ENCODE measurements around the gene EXD3.

DNA sequence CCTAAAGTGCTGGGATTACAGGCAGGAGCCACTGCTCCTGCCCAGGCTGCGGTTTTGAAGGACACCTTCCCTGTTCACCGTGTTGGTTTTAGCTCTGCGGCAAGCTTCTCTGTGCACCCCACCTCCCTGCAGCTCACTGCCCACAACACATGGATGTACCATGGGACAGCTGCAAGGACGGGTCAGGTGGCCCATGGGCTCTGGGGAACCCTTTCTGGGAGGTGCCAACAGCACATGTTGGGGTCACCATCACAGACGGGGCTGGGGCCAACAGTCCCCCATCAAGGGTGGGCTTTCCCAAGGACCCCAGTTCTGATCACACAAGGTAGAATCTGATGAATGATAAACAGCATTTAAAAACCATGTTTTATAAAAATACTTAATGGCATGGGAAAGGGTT is 7.5 kb downstream of the EXD3 start:
- TF ChIP-seq, protein P1, sequence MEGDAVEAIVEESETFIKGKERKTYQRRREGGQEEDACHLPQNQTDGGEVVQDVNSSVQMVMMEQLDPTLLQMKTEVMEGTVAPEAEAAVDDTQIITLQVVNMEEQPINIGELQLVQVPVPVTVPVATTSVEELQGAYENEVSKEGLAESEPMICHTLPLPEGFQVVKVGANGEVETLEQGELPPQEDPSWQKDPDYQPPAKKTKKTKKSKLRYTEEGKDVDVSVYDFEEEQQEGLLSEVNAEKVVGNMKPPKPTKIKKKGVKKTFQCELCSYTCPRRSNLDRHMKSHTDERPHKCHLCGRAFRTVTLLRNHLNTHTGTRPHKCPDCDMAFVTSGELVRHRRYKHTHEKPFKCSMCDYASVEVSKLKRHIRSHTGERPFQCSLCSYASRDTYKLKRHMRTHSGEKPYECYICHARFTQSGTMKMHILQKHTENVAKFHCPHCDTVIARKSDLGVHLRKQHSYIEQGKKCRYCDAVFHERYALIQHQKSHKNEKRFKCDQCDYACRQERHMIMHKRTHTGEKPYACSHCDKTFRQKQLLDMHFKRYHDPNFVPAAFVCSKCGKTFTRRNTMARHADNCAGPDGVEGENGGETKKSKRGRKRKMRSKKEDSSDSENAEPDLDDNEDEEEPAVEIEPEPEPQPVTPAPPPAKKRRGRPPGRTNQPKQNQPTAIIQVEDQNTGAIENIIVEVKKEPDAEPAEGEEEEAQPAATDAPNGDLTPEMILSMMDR (IDR thresholded peaks at IDR 0.05) = no peak
- TF ChIP-seq POLR2A (IDR thresholded peaks at IDR 0.05) = no peak
